ENCODE data around the gene AAGAB.

- TF ChIP-seq POLR2A (IDR thresholded peaks at IDR 0.05) (no peak), CTCF (IDR thresholded peaks at IDR 0.05) (no peak), POLR2AphosphoS5 (IDR thresholded peaks at IDR 0.05) (no peak), EP300 (IDR thresholded peaks at IDR 0.05) (no peak)
Observed at GRCh38 chr15:67174446-67174845, 80.0 kb downstream of the AAGAB start.

Measured in gastroesophageal sphincter (tissue), 3 donors.